Mucosa of descending colon (tissue), 3 donors: ENCODE data around the gene IP6K3. TPM values are rescaled to one million over a fixed set of nuclear protein-coding genes. Genes with fewer than 3 reads are reported as not detected.
A peak's percentile ranks its signal among the peaks of the same experiment; 100 is the strongest.

Experiments
- ATAC-seq: fragments of 200-7000 bp; cut with Tn5 transposase; one replicate; pipeline ENCODE4 v1.9.1; 2020; ENCODE audit warnings: mild to moderate bottlenecking, moderate library complexity
- DNase-seq, 3 donors: peaks; one replicate each; pipeline ENCODE4 v3.0.0-alpha.2; 2020
- H3K36me3 ChIP-seq: fragments of 200-600 bp; one replicate; pipeline ENCODE4 v1.8.0; 2021; ENCODE audit warnings: low read depth, mild to moderate bottlenecking
- H3K4me1 ChIP-seq: fragments of 200-600 bp; one replicate; pipeline ENCODE4 v1.8.0; 2021; ENCODE audit warnings: low read depth, mild to moderate bottlenecking
- H3K4me3 ChIP-seq: fragments of 200-600 bp; one replicate; pipeline ENCODE4 v1.8.0; 2021; ENCODE audit warnings: mild to moderate bottlenecking
- H3K9me3 ChIP-seq: fragments of 200-600 bp; one replicate; pipeline ENCODE4 v1.8.0; 2021; ENCODE audit warnings: mild to moderate bottlenecking
- CTCF ChIP-seq: fragments of 200-600 bp; IDR thresholded peaks from one replicate; pipeline ENCODE4 v1.8.0; 2022; ENCODE audit warnings: antibody characterized with exemption, mild to moderate bottlenecking
- intact Hi-C, 2 donors: fragments of 100-400 bp; cut with DNase I in 1 of 2; cut with micrococcal nuclease in 1 of 2; formaldehyde crosslinking; loops; one replicate each; pipeline versions ENCODE4 v1.11.0 to v1.11.1; 2022; cut with DNase I, micrococcal nuclease
- total RNA-seq, 3 donors: library from RNA; stranded (reverse); fragmentation: NEBNext Ultra II Directional in 2 of 3; extraction: Animal tissue kit (Norgen Biotek cat#: 25700) in 2 of 3; gene quantifications; one replicate each; pipeline versions ENCODE4 v1.2.1 to v1.2.4, GENCODE V29; 2021 to 2023
- donor health status: DM: no; HTN: no; CAD: no; lungs with moderate emphysema.
- donor health status: DM: no; HTN: no; CAD: no.
- donor health status: DM: no; HTN: yes; CAD: no.

Gene IP6K3
- total RNA-seq, 3 donors from 2014 or later, result 0.67 to 6.8 (median 0.96) TPM

GRCh38 chr6:33761922-33762629, 15.4 kb upstream of the IP6K3 start:
- no peaks in the 10 kb centered on the region for H3K36me3 ChIP-seq
- H3K4me3 ChIP-seq, result no peak overlapping the region
- peak; percentile 67 for TF ChIP-seq CTCF
- DNase-seq (peak; percentile 68 to 87 (median 83)), ATAC-seq (peak; percentile 88)
- intact Hi-C loops, result loop anchor here in 1 of 2 donors (10.0 kb wide), 2 partner anchors 47 to 393 kb away; partner anchors contain the start of gene UQCC2
- no peaks in the 10 kb centered on the region for H3K9me3 ChIP-seq
- peaks cover 13% of the 10 kb centered on the region for H3K4me1 ChIP-seq

- Histone ChIP-seq H3K4me3 (no peak overlapping the region), H3K9me3 (no peaks in the 10 kb centered on the region), H3K4me1 (peaks cover 13% of the 10 kb centered on the region), H3K36me3 (no peaks in the 10 kb centered on the region)
- DNase-seq, result no peak
- intact Hi-C loops, result loop anchor here in 1 of 2 donors (10.0 kb wide), 2 partner anchors 47 to 393 kb away; partner anchors contain the start of gene UQCC2
- no peak for TF ChIP-seq CTCF
- no peak for ATAC-seq
Observed at GRCh38 chr6:33761581-33761921, 14.8 kb upstream of the IP6K3 start.

GRCh38 chr6:33759887-33760629, 13.4 kb upstream of the IP6K3 start:
- intact Hi-C loops, result loop anchor here in 1 of 2 donors (10.0 kb wide), 2 partner anchors 45 to 395 kb away; partner anchors contain the start of gene UQCC2
- Histone ChIP-seq H3K4me1 (peaks cover 13% of the 10 kb centered on the region), H3K9me3 (no peaks in the 10 kb centered on the region), H3K36me3 (no peaks in the 10 kb centered on the region), H3K4me3 (no peak overlapping the region)
- DNase-seq (no peak), ATAC-seq (no peak)
- no peak for TF ChIP-seq CTCF

- no peaks in the 10 kb centered on the region for H3K36me3 ChIP-seq
- intact Hi-C loops, result no loop called here
- H3K9me3 ChIP-seq, result no peaks in the 10 kb centered on the region
- DNase-seq (no peak), ATAC-seq (no peak)
- TF ChIP-seq CTCF, result no peak
- H3K4me1 ChIP-seq, result peaks cover 13% of the 10 kb centered on the region
- no peak overlapping the region for H3K4me3 ChIP-seq
Observed at GRCh38 chr6:33758815-33759216, 12.1 kb upstream of the IP6K3 start.

- no peak for ATAC-seq
- Histone ChIP-seq H3K9me3 (no peaks in the 10 kb centered on the region), H3K4me1 (peaks cover 15% of the 10 kb centered on the region), H3K4me3 (no peak overlapping the region), H3K36me3 (no peaks in the 10 kb centered on the region)
- DNase-seq, result no peak
- no peak for TF ChIP-seq CTCF
- intact Hi-C loops, result no loop called here
Observed at GRCh38 chr6:33757906-33758305, 11.2 kb upstream of the IP6K3 start.
